PFSK-1 (cell line): Measurements from ENCODE around the gene PRRC2B.

Experiments
- FOXP2 ChIP-seq: optimal IDR thresholded peaks from 2 replicates; pipeline ENCODE3; 2011; ENCODE audit warnings: borderline replicate concordance, control low read depth, inconsistent platforms; ENCODE audit not compliant: insufficient read depth; ENCODE audit errors: extremely low read length, extremely low read depth
- POLR2AphosphoS5 ChIP-seq: IDR thresholded peaks from 2 replicates; pipeline ENCODE4 v1.6.1; 2012; ENCODE audit warnings: low read depth, mild to moderate bottlenecking, control low read depth, low read length, moderate library complexity
- REST ChIP-seq, 2 experiments: IDR thresholded peaks; 2 replicates each; pipeline versions ENCODE4 v1.6.1 to v1.8.0; 2011 to 2012; ENCODE audit warnings: low read depth in 2 of 2, low read length in 2 of 2, control low read depth in 1 of 2, inconsistent platforms in 1 of 2, mild to moderate bottlenecking in 1 of 2, moderate library complexity in 1 of 2; ENCODE audit not compliant: insufficient read depth in 1 of 2
- SIN3A ChIP-seq: IDR thresholded peaks from 2 replicates; pipeline ENCODE4 v1.6.1; 2012; ENCODE audit warnings: mild to moderate bottlenecking, low read length, moderate library complexity, borderline replicate concordance; ENCODE audit not compliant: insufficient read depth
- TAF1 ChIP-seq: IDR thresholded peaks from 2 replicates; pipeline ENCODE4 v1.6.1; 2012; ENCODE audit warnings: low read length, control low read depth, borderline replicate concordance; ENCODE audit not compliant: insufficient read depth

PRRC2B gene

GRCh38 chr9:131502781-131503625 is 109.1 kb downstream of the PRRC2B start, which contains the start of gene POMT1:
POMT1 (plus strand) TSS chr9:131502918; CDS start chr9:131504219, 1,301 bp downstream.
- TF ChIP-seq FOXP2 (no peak), REST (IDR thresholded peaks at IDR 0.05; ENCODE audit: insufficient read depth in 1 of 2, low read depth in 2 of 2, low read length in 2 of 2) (no peak), SIN3A (no peak), POLR2AphosphoS5 (peak; percentile 78), TAF1 (peak; percentile 41; the same call in 1 of the 2 replicates)

GRCh38 chr9:131503626-131504465 is 110.0 kb downstream of the PRRC2B start:
- no peak for TF ChIP-seq TAF1
- TF ChIP-seq POLR2AphosphoS5: no peak
- no peak for TF ChIP-seq SIN3A
- TF ChIP-seq REST (IDR thresholded peaks at IDR 0.05; ENCODE audit: insufficient read depth in 1 of 2, low read depth in 2 of 2, low read length in 2 of 2): no peak
- TF ChIP-seq FOXP2: no peak

DNA sequence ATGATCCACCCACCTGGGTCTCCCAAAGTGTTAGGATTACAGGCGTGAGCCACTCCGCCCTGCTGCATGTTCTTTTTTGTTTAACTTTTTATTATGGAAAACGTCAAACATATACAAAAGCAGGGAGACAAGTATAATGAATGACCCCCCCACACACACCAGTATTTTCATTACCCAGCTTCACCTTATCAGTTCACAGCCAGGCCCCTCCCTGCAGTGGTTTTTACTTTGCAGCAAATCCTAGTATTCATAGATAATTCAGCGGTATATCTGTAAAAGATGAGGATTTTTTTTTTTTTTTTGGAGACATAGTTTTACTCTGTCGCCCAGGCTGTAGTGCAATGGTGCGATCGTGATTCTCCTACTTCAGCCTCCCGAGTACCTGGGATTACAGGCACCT is 111.1 kb downstream of the PRRC2B start:
- TF ChIP-seq POLR2AphosphoS5: no peak

DNA sequence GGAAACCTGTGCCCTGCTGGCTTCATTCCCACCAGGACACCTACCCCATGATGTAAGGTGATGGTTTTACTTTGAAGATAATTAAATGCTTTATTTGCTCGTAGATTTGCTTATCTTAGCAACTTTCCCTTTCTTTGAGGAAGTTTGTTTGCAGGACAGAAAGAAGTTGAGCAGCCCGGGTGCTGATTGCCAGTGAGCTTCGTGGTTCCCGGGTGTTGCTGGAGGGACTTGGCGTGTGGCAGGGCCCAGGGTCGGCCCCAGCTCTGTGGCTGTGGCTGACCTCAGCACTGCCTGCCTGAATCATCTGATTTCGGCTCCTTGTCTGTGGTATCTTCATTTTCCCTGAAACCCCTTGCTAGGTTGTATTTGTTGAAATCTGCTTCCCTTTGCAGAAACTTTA is 117.5 kb downstream of the PRRC2B start:
- no peak for TF ChIP-seq REST (IDR thresholded peaks at IDR 0.05; ENCODE audit: insufficient read depth in 1 of 2, low read depth in 2 of 2, low read length in 2 of 2)
- TF ChIP-seq TAF1: no peak

GRCh38 chr9:131511880-131512279 is 118.0 kb downstream of the PRRC2B start:
- TF ChIP-seq POLR2AphosphoS5: no peak
- no peak for TF ChIP-seq TAF1
- TF ChIP-seq REST (IDR thresholded peaks at IDR 0.05; ENCODE audit: insufficient read depth in 1 of 2, low read depth in 2 of 2, low read length in 2 of 2): no peak
- TF ChIP-seq SIN3A: no peak
- TF ChIP-seq FOXP2: no peak
